ENCODE measurements around the gene STOML1.

GRCh38 chr15:74019734-74020133 lies 27.6 kb upstream of the STOML1 start:
- TF ChIP-seq POLR2A (IDR thresholded peaks at IDR 0.05) (no peak), CTCF (IDR thresholded peaks at IDR 0.05) (no peak), EP300 (IDR thresholded peaks at IDR 0.05) (no peak)
